ENCODE results near the gene TEX53.

GRCh38 chr9:114653556-114654159 is 3.9 kb downstream of the TEX53 start:
- TF ChIP-seq, protein P1, sequence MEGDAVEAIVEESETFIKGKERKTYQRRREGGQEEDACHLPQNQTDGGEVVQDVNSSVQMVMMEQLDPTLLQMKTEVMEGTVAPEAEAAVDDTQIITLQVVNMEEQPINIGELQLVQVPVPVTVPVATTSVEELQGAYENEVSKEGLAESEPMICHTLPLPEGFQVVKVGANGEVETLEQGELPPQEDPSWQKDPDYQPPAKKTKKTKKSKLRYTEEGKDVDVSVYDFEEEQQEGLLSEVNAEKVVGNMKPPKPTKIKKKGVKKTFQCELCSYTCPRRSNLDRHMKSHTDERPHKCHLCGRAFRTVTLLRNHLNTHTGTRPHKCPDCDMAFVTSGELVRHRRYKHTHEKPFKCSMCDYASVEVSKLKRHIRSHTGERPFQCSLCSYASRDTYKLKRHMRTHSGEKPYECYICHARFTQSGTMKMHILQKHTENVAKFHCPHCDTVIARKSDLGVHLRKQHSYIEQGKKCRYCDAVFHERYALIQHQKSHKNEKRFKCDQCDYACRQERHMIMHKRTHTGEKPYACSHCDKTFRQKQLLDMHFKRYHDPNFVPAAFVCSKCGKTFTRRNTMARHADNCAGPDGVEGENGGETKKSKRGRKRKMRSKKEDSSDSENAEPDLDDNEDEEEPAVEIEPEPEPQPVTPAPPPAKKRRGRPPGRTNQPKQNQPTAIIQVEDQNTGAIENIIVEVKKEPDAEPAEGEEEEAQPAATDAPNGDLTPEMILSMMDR (IDR thresholded peaks at IDR 0.05), result peak; percentile 68 to 82 (median 82)
- TF ChIP-seq POLR2A (IDR thresholded peaks at IDR 0.05), result peak; percentile 8

Data from ovary (tissue), 3 donors.